GM19324 (cell line): ENCODE data around the gene ZNF14.
"Not testable (repeated sequence)": the region's sequence is repeated elsewhere in the genome, so short reads cannot be mapped to it uniquely, and the experiment has no call there.

Source experiments
- ATAC-seq: cut with Tn5 transposase; IDR thresholded peaks from one replicate; pipeline ENCODE4 v1.9.1; 2021; ENCODE audit warnings: mild to moderate bottlenecking, moderate library complexity; ENCODE audit not compliant: unreplicated experiment, low FRiP score

Gene ZNF14

GRCh38 chr19:19696386-19696785, 36.5 kb downstream of the ZNF14 start:
- no peak for ATAC-seq

GRCh38 chr19:19691683-19692082, 41.2 kb downstream of the ZNF14 start:
- ATAC-seq = no peak

- ATAC-seq = not testable (repeated sequence)
Measured at GRCh38 chr19:19689023-19689422, 43.9 kb downstream of the ZNF14 start.

- no peak for ATAC-seq
Measured at GRCh38 chr19:19687090-19687489, 45.8 kb downstream of the ZNF14 start.

GRCh38 chr19:19686580-19686979, 46.3 kb downstream of the ZNF14 start:
- no peak for ATAC-seq

GRCh38 chr19:19686119-19686518, 46.8 kb downstream of the ZNF14 start:
- ATAC-seq = not testable (repeated sequence)

GRCh38 chr19:19679176-19680073, 53.5 kb downstream of the ZNF14 start:
- ATAC-seq = no peak

GRCh38 chr19:19677579-19677978, 55.3 kb downstream of the ZNF14 start:
- no peak for ATAC-seq

- ATAC-seq = no peak
Measured at GRCh38 chr19:19674315-19674714, 58.6 kb downstream of the ZNF14 start.

GRCh38 chr19:19672816-19673215, 60.1 kb downstream of the ZNF14 start:
- ATAC-seq = no peak

GRCh38 chr19:19670070-19670551, 62.8 kb downstream of the ZNF14 start:
- no peak for ATAC-seq

- ATAC-seq = peak; percentile 68
Measured at GRCh38 chr19:19668230-19669012, 64.5 kb downstream of the ZNF14 start, which contains the start of gene ZNF101. TSS of gene ZNF101 (plus strand) at chr19:19668839. CDS start at chr19:19668964, 125 bp downstream.

GRCh38 chr19:19665420-19665948, 67.4 kb downstream of the ZNF14 start:
- ATAC-seq = not testable (repeated sequence)

GRCh38 chr19:19663256-19664120, 69.4 kb downstream of the ZNF14 start, which contains the start of gene ATP13A1:
TSS of gene ATP13A1 (minus strand) at chr19:19663676. CDS start at chr19:19663666, 10 bp downstream.
- ATAC-seq = peak; percentile 82

- no peak for ATAC-seq
Measured at GRCh38 chr19:19662871-19663255, 70.0 kb downstream of the ZNF14 start.

- ATAC-seq = no peak
Measured at GRCh38 chr19:19662344-19662743, 70.6 kb downstream of the ZNF14 start.

- peak; percentile 33 for ATAC-seq
Measured at GRCh38 chr19:19661675-19662251, 71.1 kb downstream of the ZNF14 start.

- no peak for ATAC-seq
Measured at GRCh38 chr19:19661141-19661674, 71.7 kb downstream of the ZNF14 start.
